Naive thymus-derived CD8-positive, alpha-beta T cell (primary cell): ENCODE measurements around the gene TYROBP. TPM values are rescaled to one million over a fixed set of nuclear protein-coding genes. Genes with fewer than 3 reads are reported as not detected.
"Not testable (repeated sequence)": the region's sequence is repeated elsewhere in the genome, so short reads cannot be mapped to it uniquely, and the experiment has no call there.

ENCODE experiments used
- ATAC-seq, 2 donors: fragments of 150-1000 bp; cut with Tn5 transposase in 1 of 2; sonication (Bioruptor Pico), chemical (Tn5 transposase) in 1 of 2; 1 replicate in 1 of 2; 2 replicates in 1 of 2; pipeline ENCODE4 v1.10.0; 2021; ENCODE audit warnings: mild to moderate bottlenecking in 2 of 2, moderate library complexity in 2 of 2
- POLR2A ChIA-PET: fragments of 350-600 bp; sonication (Branson Sonifier 250); formaldehyde crosslinking; loops from one replicate; lab custom pipeline; 2021; ENCODE audit warnings: antibody characterized with exemption; lab: Charles Lee
- DNase-seq, 10 donors: peaks; one replicate each; pipeline versions ENCODE4 v3.0.0 to v3.0.0-alpha.2; 2020 to 2022
- H3K27ac Mint-ChIP-seq, 10 donors: one replicate each; pipeline ENCODE4 v1.8.0; 2020 to 2022; ENCODE audit warnings: mild to moderate bottlenecking in 10 of 10, mixed read lengths in 10 of 10, moderate library complexity in 4 of 10, inconsistent platforms in 1 of 10
- H3K27me3 Mint-ChIP-seq, 5 donors: one replicate each; pipeline ENCODE4 v1.8.0; 2021 to 2022; ENCODE audit warnings: mixed read lengths in 5 of 5
- H3K36me3 Mint-ChIP-seq, 3 donors: one replicate each; pipeline ENCODE4 v1.8.0; 2020 to 2022; ENCODE audit warnings: mixed read lengths in 3 of 3, mild to moderate bottlenecking in 2 of 3, inconsistent platforms in 1 of 3
- H3K4me1 Mint-ChIP-seq, 4 donors: one replicate each; pipeline ENCODE4 v1.8.0; 2021 to 2022; ENCODE audit warnings: mixed read lengths in 4 of 4
- H3K4me3 Mint-ChIP-seq, 10 donors: one replicate each; pipeline ENCODE4 v1.8.0; 2020 to 2022; ENCODE audit warnings: mild to moderate bottlenecking in 10 of 10, mixed read lengths in 10 of 10, moderate library complexity in 6 of 10, inconsistent platforms in 1 of 10
- H3K9me3 Mint-ChIP-seq, 9 donors: one replicate each; pipeline ENCODE4 v1.8.0; 2020 to 2022; ENCODE audit warnings: mixed read lengths in 9 of 9, mild to moderate bottlenecking in 3 of 9, inconsistent platforms in 1 of 9, moderate library complexity in 1 of 9
- polyA plus RNA-seq, 3 donors: library from polyadenylated mRNA; unstranded; fragments of 300-500 nt; fragmentation: Illumina TruSeq; gene quantifications; one replicate each; pipeline ENCODE4 v1.2.3, GENCODE V29; 2021
- total RNA-seq, 8 experiments: library from RNA in 2 of 8; stranded (reverse) in 2 of 8; gene quantifications; one replicate each; pipeline ENCODE4 v1.2.3 and lab custom pipeline; 2021 to 2026

Gene TYROBP
- total and polyA plus RNA-seq, 5 experiments from 2014 or later: 3.1 to 72.6 (median 5.6) TPM

- POLR2A ChIA-PET: interaction anchor here (0.6 to 6.0 kb wide), 14 partner anchors 17 to 206 kb away, joined by 3 to 58 read pairs (median 6); partner anchors contain the start of genes NFKBID, PSENEN and U2AF1L4
- Mint-ChIP-seq H3K9me3 (peaks cover 0 to 4% (median 0%) of the 10 kb centered on the region in 9 donors), H3K27me3 (peaks cover 0 to 4% (median 0%) of the 10 kb centered on the region in 5 donors), H3K27ac (peak overlapping the region; percentile 72 to 95 (median 91)), H3K4me3 (peak overlapping the region; percentile 69 to 85 (median 82)), H3K36me3 (peaks cover 0 to 2% (median 0%) of the 10 kb centered on the region in 3 donors), H3K4me1 (peaks cover 20 to 57% (median 45%) of the 10 kb centered on the region in 4 donors)
- DNase-seq (peak; percentile 95 to 100 (median 100)), ATAC-seq (peak; percentile 96 to 97)
Measured at GRCh38 chr19:35931161-35931873, 23.2 kb upstream of the TYROBP start.

GRCh38 chr19:35929876-35930275, 21.8 kb upstream of the TYROBP start:
- POLR2A ChIA-PET: interaction anchor here (0.7 to 6.0 kb wide), 9 partner anchors 20 to 124 kb away, joined by 3 to 58 read pairs (median 5); partner anchors contain the start of genes NFKBID and THAP8
- Mint-ChIP-seq H3K27ac (peak overlapping the region; percentile 41 to 97 (median 96)), H3K4me1 (peaks cover 19 to 50% (median 38%) of the 10 kb centered on the region in 4 donors), H3K4me3 (peak overlapping the region; percentile 52 to 89 (median 75)), H3K36me3 (peaks cover 0 to 12% (median 0%) of the 10 kb centered on the region in 3 donors), H3K9me3 (peaks cover 0 to 13% (median 2%) of the 10 kb centered on the region in 9 donors), H3K27me3 (no peaks in the 10 kb centered on the region)
- ATAC-seq (no peak), DNase-seq (peak in 3 of 10 donors; percentile 35 to 41 (median 38))

GRCh38 chr19:35928507-35928906, 20.4 kb upstream of the TYROBP start:
- ATAC-seq (no peak), DNase-seq (no peak)
- H3K4me3 Mint-ChIP-seq: peak overlapping the region in 5 of 10 donors; percentile 6 to 65 (median 57)
- H3K36me3 Mint-ChIP-seq: peaks cover 0 to 12% (median 0%) of the 10 kb centered on the region in 3 donors
- H3K27me3 Mint-ChIP-seq: no peaks in the 10 kb centered on the region
- H3K9me3 Mint-ChIP-seq: peaks cover 0 to 13% (median 2%) of the 10 kb centered on the region in 9 donors
- POLR2A ChIA-PET: interaction anchor here (0.6 to 3.7 kb wide), 5 partner anchors 24 to 209 kb away, joined by 3 to 57 read pairs (median 4); partner anchors contain the start of gene NFKBID
- peak overlapping the region in 7 of 10 donors; percentile 33 to 85 (median 74) for H3K27ac Mint-ChIP-seq
- peaks cover 19 to 48% (median 38%) of the 10 kb centered on the region in 4 donors for H3K4me1 Mint-ChIP-seq

- Mint-ChIP-seq H3K4me3 (no peak overlapping the region), H3K9me3 (peaks cover 0 to 13% (median 2%) of the 10 kb centered on the region in 9 donors), H3K4me1 (peaks cover 15 to 35% (median 23%) of the 10 kb centered on the region in 4 donors), H3K27me3 (no peaks in the 10 kb centered on the region), H3K36me3 (peaks cover 0 to 12% (median 0%) of the 10 kb centered on the region in 3 donors), H3K27ac (peak overlapping the region in 1 of 10 donors; percentile 21)
- no peak for ATAC-seq
- POLR2A ChIA-PET: interaction anchor here (1.2 to 1.7 kb wide), 3 partner anchors 14 to 25 kb away, joined by 3 to 5 read pairs (median 5); partner anchors contain the start of gene NFKBID
- no peak for DNase-seq
Measured at GRCh38 chr19:35925501-35925900, 17.4 kb upstream of the TYROBP start.

GRCh38 chr19:35921012-35921411, 12.9 kb upstream of the TYROBP start:
- DNase-seq (no peak), ATAC-seq (no peak)
- H3K9me3 Mint-ChIP-seq: peaks cover 0 to 8% (median 0%) of the 10 kb centered on the region in 9 donors
- H3K4me3 Mint-ChIP-seq: no peak overlapping the region
- H3K36me3 Mint-ChIP-seq: peaks cover 0 to 8% (median 0%) of the 10 kb centered on the region in 3 donors
- H3K4me1 Mint-ChIP-seq: peaks cover 0 to 4% (median 1%) of the 10 kb centered on the region in 4 donors
- POLR2A ChIA-PET: no interaction called here
- H3K27me3 Mint-ChIP-seq: no peaks in the 10 kb centered on the region
- H3K27ac Mint-ChIP-seq: no peak overlapping the region

GRCh38 chr19:35919306-35919705, 11.2 kb upstream of the TYROBP start:
- Mint-ChIP-seq H3K9me3 (no peaks in the 10 kb centered on the region), H3K27ac (peak overlapping the region in 1 of 10 donors; percentile 43), H3K27me3 (no peaks in the 10 kb centered on the region), H3K4me3 (no peak overlapping the region), H3K36me3 (no peaks in the 10 kb centered on the region), H3K4me1 (peaks cover 0 to 2% (median under 1%) of the 10 kb centered on the region in 4 donors)
- no peak for DNase-seq
- no peak for ATAC-seq
- POLR2A ChIA-PET: no interaction called here

GRCh38 chr19:35915443-35915842, 7.3 kb upstream of the TYROBP start:
- POLR2A ChIA-PET: no interaction called here
- H3K4me1 Mint-ChIP-seq: peaks cover 4 to 20% (median 8%) of the 10 kb centered on the region in 4 donors
- H3K27me3 Mint-ChIP-seq: no peaks in the 10 kb centered on the region
- H3K27ac Mint-ChIP-seq: no peak overlapping the region
- H3K9me3 Mint-ChIP-seq: no peaks in the 10 kb centered on the region
- no peaks in the 10 kb centered on the region for H3K36me3 Mint-ChIP-seq
- no peak overlapping the region for H3K4me3 Mint-ChIP-seq
- ATAC-seq: no peak
- DNase-seq: no peak

GRCh38 chr19:35913589-35913988, 5.5 kb upstream of the TYROBP start:
- Mint-ChIP-seq H3K9me3 (no peaks in the 10 kb centered on the region), H3K4me3 (no peak overlapping the region), H3K27ac (no peak overlapping the region), H3K27me3 (no peaks in the 10 kb centered on the region), H3K36me3 (no peaks in the 10 kb centered on the region), H3K4me1 (peaks cover 9 to 36% (median 21%) of the 10 kb centered on the region in 4 donors)
- ATAC-seq (no peak), DNase-seq (no peak)
- POLR2A ChIA-PET: no interaction called here

GRCh38 chr19:35911790-35912189, 3.7 kb upstream of the TYROBP start:
- DNase-seq: no peak
- no peak for ATAC-seq
- Mint-ChIP-seq H3K27me3 (no peaks in the 10 kb centered on the region), H3K27ac (peak overlapping the region in 2 of 10 donors; percentile 5 to 28), H3K36me3 (no peaks in the 10 kb centered on the region), H3K4me3 (peak overlapping the region in 1 of 10 donors; percentile 14), H3K9me3 (no peaks in the 10 kb centered on the region), H3K4me1 (peaks cover 9 to 47% (median 32%) of the 10 kb centered on the region in 4 donors)
- POLR2A ChIA-PET: interaction anchor here (0.8 to 0.9 kb wide), 2 partner anchors 11 to 15 kb away, joined by 3 read pairs; no protein-coding TSS in a partner anchor

GRCh38 chr19:35911173-35911572, 3.1 kb upstream of the TYROBP start:
- no peak overlapping the region for H3K4me3 Mint-ChIP-seq
- H3K27ac Mint-ChIP-seq: peak overlapping the region in 3 of 10 donors; percentile 12 to 28 (median 15)
- H3K27me3 Mint-ChIP-seq: no peaks in the 10 kb centered on the region
- no peaks in the 10 kb centered on the region for H3K9me3 Mint-ChIP-seq
- no peak for DNase-seq
- POLR2A ChIA-PET: interaction anchor here (0.9 kb wide), 1 partner anchor 15 kb away, joined by 3 read pairs; no protein-coding TSS in a partner anchor
- H3K36me3 Mint-ChIP-seq: no peaks in the 10 kb centered on the region
- peaks cover 9 to 52% (median 33%) of the 10 kb centered on the region in 4 donors for H3K4me1 Mint-ChIP-seq
- no peak for ATAC-seq

GRCh38 chr19:35910355-35910754, 2.3 kb upstream of the TYROBP start:
- peak overlapping the region in 2 of 10 donors; percentile 13 to 87 for H3K27ac Mint-ChIP-seq
- H3K4me1 Mint-ChIP-seq: peaks cover 9 to 53% (median 33%) of the 10 kb centered on the region in 4 donors
- POLR2A ChIA-PET: interaction anchor here (0.9 kb wide), 1 partner anchor 19 kb away, joined by 3 read pairs; no protein-coding TSS in a partner anchor
- not testable (repeated sequence) for ATAC-seq, H3K27me3 Mint-ChIP-seq, DNase-seq, H3K4me3 Mint-ChIP-seq, H3K36me3 Mint-ChIP-seq, H3K9me3 Mint-ChIP-seq

- Mint-ChIP-seq H3K4me1 (peaks cover 15 to 60% (median 39%) of the 10 kb centered on the region in 4 donors), H3K27me3 (no peaks in the 10 kb centered on the region), H3K36me3 (no peaks in the 10 kb centered on the region), H3K4me3 (peak overlapping the region in 2 of 10 donors; percentile 55 to 82), H3K9me3 (no peaks in the 10 kb centered on the region), H3K27ac (peak overlapping the region in 2 of 10 donors; percentile 53 to 87)
- ATAC-seq (no peak), DNase-seq (no peak)
- POLR2A ChIA-PET: interaction anchor here (0.9 to 1.2 kb wide), 2 partner anchors 20 to 22 kb away, joined by 3 to 5 read pairs; no protein-coding TSS in a partner anchor
Measured at GRCh38 chr19:35909684-35910035, 1.6 kb upstream of the TYROBP start.
